ENCODE data around the gene GATAD2B.
A peak's percentile ranks its signal among the peaks of the same experiment; 100 is the strongest.

GATAD2B gene

GRCh38 chr1:153963030-153963849, 40.5 kb upstream of the GATAD2B start, which contains the start of gene SLC39A1:
TSS of gene SLC39A1 (minus strand) at chr1:153963537. CDS start at chr1:153962715, 822 bp downstream.
- Histone ChIP-seq H3K4me3 (replicated peaks; ENCODE audit: insufficient read depth, low read length) (peak within 1 kb of the TSS; percentile 64), H3K27me3 (ENCODE audit: insufficient read depth, poor library complexity, severe bottlenecking) (no peaks in the 10 kb centered on the region), H3K27ac (replicated peaks) (peak within 1 kb of the TSS; percentile 79)
- peak; percentile 27 for TF ChIP-seq POLR2AphosphoS5 (IDR thresholded peaks at IDR 0.05; ENCODE audit: low read depth)
- TF ChIP-seq GABPA (IDR thresholded peaks at IDR 0.05; ENCODE audit: low read depth), result no peak
- DNase-seq (ENCODE audit: low read depth in 1 of 2, low spot score in 1 of 2), result peak; percentile 96 to 99

GRCh38 chr1:153962088-153963029, 39.6 kb upstream of the GATAD2B start:
- H3K27me3 ChIP-seq (ENCODE audit: insufficient read depth, poor library complexity, severe bottlenecking), result no peaks in the 10 kb centered on the region

GRCh38 chr1:153961421-153961820, 38.6 kb upstream of the GATAD2B start:
- Histone ChIP-seq H3K27me3 (ENCODE audit: insufficient read depth, poor library complexity, severe bottlenecking) (no peaks in the 10 kb centered on the region), H3K4me3 (replicated peaks; ENCODE audit: insufficient read depth, low read length) (no peak overlapping the region), H3K27ac (replicated peaks) (no peak overlapping the region)
- DNase-seq (ENCODE audit: low read depth in 1 of 2, low spot score in 1 of 2), result no peak
- TF ChIP-seq GABPA (IDR thresholded peaks at IDR 0.05; ENCODE audit: low read depth) (no peak), SPI1 (IDR thresholded peaks at IDR 0.05; ENCODE audit: borderline replicate concordance, low read depth) (no peak), REST (IDR thresholded peaks at IDR 0.05; ENCODE audit: insufficient replicate concordance, low read depth) (no peak), CTCF (IDR thresholded peaks at IDR 0.05; ENCODE audit: insufficient read depth, low read length) (no peak), POLR2AphosphoS5 (IDR thresholded peaks at IDR 0.05; ENCODE audit: low read depth) (no peak)

More at GRCh38 chr1:153962088-153963029, 39.6 kb upstream of the GATAD2B start:
- H3K27ac ChIP-seq (replicated peaks), result peak overlapping the region; percentile 79
- TF ChIP-seq GABPA (IDR thresholded peaks at IDR 0.05; ENCODE audit: low read depth), result no peak
- no peak for TF ChIP-seq POLR2AphosphoS5 (IDR thresholded peaks at IDR 0.05; ENCODE audit: low read depth)
- TF ChIP-seq REST (IDR thresholded peaks at IDR 0.05; ENCODE audit: insufficient replicate concordance, low read depth), result no peak
- no peak for TF ChIP-seq CTCF (IDR thresholded peaks at IDR 0.05; ENCODE audit: insufficient read depth, low read length)
- no peak for TF ChIP-seq SPI1 (IDR thresholded peaks at IDR 0.05; ENCODE audit: borderline replicate concordance, low read depth)
- peak; percentile 44 to 65 for DNase-seq (ENCODE audit: low read depth in 1 of 2, low spot score in 1 of 2)
- peak overlapping the region; percentile 64 for H3K4me3 ChIP-seq (replicated peaks; ENCODE audit: insufficient read depth, low read length)

GRCh38 chr1:153960206-153960605, 37.4 kb upstream of the GATAD2B start:
- H3K4me3 ChIP-seq (replicated peaks; ENCODE audit: insufficient read depth, low read length), result no peak overlapping the region
- H3K27me3 ChIP-seq (ENCODE audit: insufficient read depth, poor library complexity, severe bottlenecking), result no peaks in the 10 kb centered on the region
- no peak overlapping the region for H3K27ac ChIP-seq (replicated peaks)
- TF ChIP-seq POLR2AphosphoS5 (IDR thresholded peaks at IDR 0.05; ENCODE audit: low read depth), result no peak
- no peak for TF ChIP-seq REST (IDR thresholded peaks at IDR 0.05; ENCODE audit: insufficient replicate concordance, low read depth)
- TF ChIP-seq GABPA (IDR thresholded peaks at IDR 0.05; ENCODE audit: low read depth), result no peak
- no peak for TF ChIP-seq SPI1 (IDR thresholded peaks at IDR 0.05; ENCODE audit: borderline replicate concordance, low read depth)
- TF ChIP-seq CTCF (IDR thresholded peaks at IDR 0.05; ENCODE audit: insufficient read depth, low read length), result no peak
- no peak for DNase-seq (ENCODE audit: low read depth in 1 of 2, low spot score in 1 of 2)
